Stimulated activated naive B cell treated with anti-CD40 and anti-IgM and Interleukin-4, amounts not matched to agents 10 μg/mL and 1 μg/mL and 100 μg/mL, for 72 hours (primary cell): ENCODE measurements around the gene HPS3.

ENCODE experiments used
- ATAC-seq, 2 donors: fragments of 150-1000 bp; cut with Tn5 transposase; replicated peaks; 2 replicates each; pipeline ENCODE4 v1.10.0; 2021; ENCODE audit warnings: moderate library complexity in 1 of 2
- DNase-seq: peaks from one replicate; pipeline ENCODE4 v3.0.0; 2021
- H3K27ac Mint-ChIP-seq: one replicate; pipeline ENCODE4 v1.8.0; 2022; ENCODE audit warnings: mild to moderate bottlenecking, mixed read lengths
- H3K27me3 Mint-ChIP-seq, 2 donors: one replicate each; pipeline ENCODE4 v1.8.0; 2022; ENCODE audit warnings: mixed read lengths in 2 of 2
- H3K36me3 Mint-ChIP-seq, 2 donors: one replicate each; pipeline ENCODE4 v1.8.0; 2022; ENCODE audit warnings: mixed read lengths in 2 of 2, mild to moderate bottlenecking in 1 of 2
- H3K4me1 Mint-ChIP-seq, 2 donors: one replicate each; pipeline ENCODE4 v1.8.0; 2022; ENCODE audit warnings: mixed read lengths in 2 of 2, mild to moderate bottlenecking in 1 of 2
- H3K4me3 Mint-ChIP-seq, 2 donors: one replicate each; pipeline ENCODE4 v1.8.0; 2022; ENCODE audit warnings: mild to moderate bottlenecking in 2 of 2, mixed read lengths in 2 of 2, moderate library complexity in 1 of 2
- H3K9me3 Mint-ChIP-seq, 2 donors: one replicate each; pipeline ENCODE4 v1.8.0; 2022; ENCODE audit warnings: mixed read lengths in 2 of 2, mild to moderate bottlenecking in 1 of 2

Gene HPS3

DNA sequence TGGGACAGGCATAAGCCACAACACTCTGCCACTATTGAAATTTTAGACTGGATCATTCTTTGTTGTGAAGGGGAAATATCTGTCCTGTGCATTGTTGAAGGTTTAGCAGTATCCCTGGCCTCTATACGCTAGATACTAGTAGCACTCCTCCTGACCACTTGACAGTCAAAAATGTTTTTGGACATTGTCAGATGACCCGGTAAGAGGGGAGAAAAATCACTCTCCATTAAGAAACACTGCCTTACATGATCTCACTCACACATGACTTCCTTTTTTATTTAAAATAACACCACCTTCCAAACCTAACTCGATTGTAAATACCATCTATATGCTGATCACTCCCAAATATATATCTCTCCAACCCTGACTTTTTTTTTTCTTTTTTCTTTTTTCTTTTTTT, 27.8 kb upstream of the HPS3 start:
- Mint-ChIP-seq H3K4me1 (no peaks in the 10 kb centered on the region), H3K4me3 (no peak overlapping the region), H3K36me3 (no peaks in the 10 kb centered on the region), H3K9me3 (peaks cover 3 to 4% of the 10 kb centered on the region in 2 donors), H3K27me3 (peaks cover 0 to 4% of the 10 kb centered on the region in 2 donors), H3K27ac (no peak overlapping the region)
- DNase-seq (no peak), ATAC-seq (no peak)

DNA sequence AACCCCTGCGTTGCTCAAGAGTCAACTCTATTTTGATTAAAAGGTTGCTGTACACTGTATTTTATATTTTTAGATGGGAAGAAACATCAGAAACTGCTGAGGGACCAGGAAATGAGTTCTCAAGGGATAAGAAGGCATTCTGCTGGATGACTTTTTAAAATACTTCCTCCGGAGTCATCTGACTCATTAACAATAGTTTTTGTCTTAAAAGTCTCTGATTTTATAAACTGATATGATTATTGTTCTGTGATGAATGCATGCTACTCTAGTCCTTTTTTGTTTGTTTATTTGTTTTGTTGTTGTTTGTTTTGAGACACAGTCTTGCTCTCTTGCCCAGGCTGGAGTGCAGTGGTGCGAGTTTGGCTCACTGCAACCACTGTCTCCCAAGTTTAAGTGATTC, 25.0 kb upstream of the HPS3 start:
- Mint-ChIP-seq H3K9me3 (peaks cover 3 to 4% of the 10 kb centered on the region in 2 donors), H3K27ac (peak overlapping the region; percentile 43), H3K36me3 (no peaks in the 10 kb centered on the region), H3K4me1 (no peaks in the 10 kb centered on the region), H3K27me3 (peaks cover 0 to 4% of the 10 kb centered on the region in 2 donors), H3K4me3 (no peak overlapping the region)
- DNase-seq (no peak), ATAC-seq (no peak)

- no peak overlapping the region for H3K4me3 Mint-ChIP-seq
- peaks cover 0 to 2% of the 10 kb centered on the region in 2 donors for H3K9me3 Mint-ChIP-seq
- no peaks in the 10 kb centered on the region for H3K4me1 Mint-ChIP-seq
- ATAC-seq: no peak
- no peak overlapping the region for H3K27ac Mint-ChIP-seq
- DNase-seq: no peak
- H3K27me3 Mint-ChIP-seq: peaks cover 0 to 4% of the 10 kb centered on the region in 2 donors
- no peaks in the 10 kb centered on the region for H3K36me3 Mint-ChIP-seq
These were observed 15.0 kb upstream of the HPS3 start for GRCh38 chr3:149114458-149114857.

- ATAC-seq (no peak), DNase-seq (no peak)
- no peaks in the 10 kb centered on the region for H3K36me3 Mint-ChIP-seq
- no peaks in the 10 kb centered on the region for H3K9me3 Mint-ChIP-seq
- H3K27me3 Mint-ChIP-seq: peaks cover 0 to 3% of the 10 kb centered on the region in 2 donors
- no peak overlapping the region for H3K27ac Mint-ChIP-seq
- H3K4me1 Mint-ChIP-seq: peaks cover 0 to 2% of the 10 kb centered on the region in 2 donors
- H3K4me3 Mint-ChIP-seq: no peak overlapping the region
These were observed 14.3 kb upstream of the HPS3 start for GRCh38 chr3:149115114-149115513.

DNA sequence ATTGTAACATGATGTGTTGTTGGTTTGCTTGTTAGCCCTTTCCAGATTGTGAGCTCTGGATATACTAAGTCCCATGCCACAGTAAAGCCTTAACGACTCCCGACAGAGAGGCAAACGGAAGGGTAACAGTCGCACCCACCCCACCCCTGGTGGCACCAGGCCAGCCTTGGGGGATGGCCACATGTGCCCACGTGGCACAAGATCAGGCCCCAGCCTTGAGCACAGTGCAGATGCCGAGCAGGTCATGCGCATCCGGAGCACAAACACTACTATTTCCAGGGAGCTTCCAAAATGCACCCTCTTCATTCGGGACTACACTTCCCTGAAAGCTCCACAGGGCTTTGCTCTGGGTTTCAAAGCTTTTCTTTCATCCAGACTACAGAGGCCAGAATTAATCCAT, 10.7 kb upstream of the HPS3 start:
- ATAC-seq: no peak

DNA sequence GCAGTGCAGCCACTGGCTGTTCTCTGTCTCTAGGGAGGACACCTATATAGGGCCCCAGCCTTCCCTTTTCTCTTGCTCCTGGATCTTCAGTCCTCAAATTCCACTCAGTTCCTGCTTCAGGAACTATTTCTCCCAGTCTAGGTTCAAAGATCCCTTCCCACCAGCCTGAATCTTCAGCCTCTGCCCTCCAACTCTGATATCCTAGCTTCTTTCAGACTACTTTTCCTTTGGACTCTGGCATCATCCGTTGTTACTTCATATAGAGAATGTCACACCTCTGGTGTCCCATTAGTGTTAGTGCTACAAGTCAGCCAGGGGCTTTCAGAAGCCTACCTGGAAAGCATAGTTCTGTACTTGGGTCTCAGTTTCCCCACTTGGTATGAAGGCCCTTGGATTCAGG, 10.0 kb upstream of the HPS3 start:
- H3K9me3 Mint-ChIP-seq: no peaks in the 10 kb centered on the region
- DNase-seq: no peak
- no peak overlapping the region for H3K27ac Mint-ChIP-seq
- H3K36me3 Mint-ChIP-seq: no peaks in the 10 kb centered on the region
- no peak for ATAC-seq
- H3K4me1 Mint-ChIP-seq: peaks cover 4 to 5% of the 10 kb centered on the region in 2 donors
- H3K27me3 Mint-ChIP-seq: peaks cover 3 to 5% of the 10 kb centered on the region in 2 donors
- no peak overlapping the region for H3K4me3 Mint-ChIP-seq

More for the DNA sequence above, 10.7 kb upstream of the HPS3 start:
- Mint-ChIP-seq H3K9me3 (no peaks in the 10 kb centered on the region), H3K4me3 (no peak overlapping the region), H3K27me3 (no peaks in the 10 kb centered on the region), H3K36me3 (no peaks in the 10 kb centered on the region), H3K27ac (no peak overlapping the region), H3K4me1 (peaks cover 4 to 5% of the 10 kb centered on the region in 2 donors)
- DNase-seq: no peak

GRCh38 chr3:149120051-149120972, 9.1 kb upstream of the HPS3 start:
- ATAC-seq: peak; percentile 82 to 87
- H3K4me3 Mint-ChIP-seq: no peak overlapping the region
- no peaks in the 10 kb centered on the region for H3K9me3 Mint-ChIP-seq
- no peak overlapping the region for H3K27ac Mint-ChIP-seq
- H3K27me3 Mint-ChIP-seq: peaks cover 3 to 5% of the 10 kb centered on the region in 2 donors
- H3K36me3 Mint-ChIP-seq: no peaks in the 10 kb centered on the region
- no peak for DNase-seq
- peaks cover 4 to 5% of the 10 kb centered on the region in 2 donors for H3K4me1 Mint-ChIP-seq

DNA sequence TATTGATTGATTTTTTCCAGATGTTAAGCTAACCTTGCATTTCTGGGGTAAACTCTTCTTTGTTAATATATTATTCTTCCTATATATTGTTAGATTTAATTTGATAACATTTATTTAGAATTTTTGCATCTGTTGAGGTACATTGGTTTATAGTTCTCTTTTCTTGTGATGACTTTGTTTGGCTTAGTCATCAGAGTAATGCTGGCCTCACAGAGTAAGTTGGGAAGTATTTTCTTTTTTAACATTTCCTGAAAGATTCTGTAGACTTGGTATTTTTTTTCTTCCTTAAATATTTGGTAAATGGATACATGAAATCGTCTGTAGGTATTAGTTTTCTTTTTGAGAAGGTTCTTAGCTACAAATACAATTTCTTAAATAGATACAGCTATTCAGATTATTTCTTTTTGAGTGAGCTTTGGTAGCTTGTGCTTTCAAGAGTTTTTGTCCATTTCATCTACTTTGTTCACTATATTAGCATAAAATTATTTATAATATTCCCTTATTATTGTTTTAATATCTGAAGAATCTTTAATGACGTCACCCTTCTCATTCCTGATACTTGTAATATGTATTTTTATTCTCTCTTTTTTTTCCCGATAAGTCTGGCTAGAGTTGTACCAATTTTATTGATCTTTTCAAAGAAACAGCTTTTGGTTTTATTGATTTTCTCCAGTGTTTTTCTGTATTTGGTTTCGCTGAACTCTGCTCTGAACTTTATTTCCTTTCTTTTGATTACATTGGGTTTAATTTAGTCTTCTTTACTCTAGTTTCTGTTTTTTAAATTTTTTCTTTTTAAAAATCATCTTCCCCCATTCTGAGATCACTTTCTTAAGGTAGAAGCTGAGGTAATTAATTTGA, 6.5 kb upstream of the HPS3 start:
- Mint-ChIP-seq H3K9me3 (no peaks in the 10 kb centered on the region), H3K36me3 (no peaks in the 10 kb centered on the region), H3K4me3 (no peak overlapping the region), H3K27ac (no peak overlapping the region), H3K27me3 (peaks cover 5 to 9% of the 10 kb centered on the region in 2 donors), H3K4me1 (peaks cover 5 to 6% of the 10 kb centered on the region in 2 donors)
- DNase-seq (no peak), ATAC-seq (no peak)

GRCh38 chr3:149128821-149129220, 617 bp upstream of the HPS3 start:
- Mint-ChIP-seq H3K36me3 (peaks cover 9 to 11% of the 10 kb centered on the region in 2 donors), H3K27me3 (peaks cover 5 to 9% of the 10 kb centered on the region in 2 donors), H3K27ac (peak overlapping the region; percentile 81), H3K4me1 (peaks cover 28 to 37% of the 10 kb centered on the region in 2 donors), H3K4me3 (peak overlapping the region; percentile 88 to 96), H3K9me3 (no peaks in the 10 kb centered on the region)
- peak; percentile 19 to 24 for ATAC-seq
- no peak for DNase-seq

DNA sequence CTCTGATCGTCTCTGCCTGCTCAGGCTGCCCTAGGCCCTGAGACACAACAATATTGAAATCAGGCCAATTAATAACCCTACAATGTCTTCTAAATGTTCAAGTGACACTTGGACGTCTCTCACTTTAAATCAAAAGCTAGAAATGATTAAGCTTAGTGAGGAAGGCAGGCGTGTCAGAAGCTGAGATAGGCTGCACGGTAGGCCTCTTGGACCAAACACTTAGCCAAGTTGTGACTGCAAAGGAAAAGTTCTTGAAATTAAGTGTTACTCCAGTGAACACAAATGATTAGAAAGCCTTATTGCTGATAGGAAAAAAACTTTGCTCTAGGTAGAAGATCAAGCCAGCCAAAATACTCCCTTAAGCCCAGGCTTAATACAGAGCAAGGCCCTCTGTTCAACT, 2.2 kb downstream of the HPS3 start:
- Mint-ChIP-seq H3K9me3 (no peaks in the 10 kb centered on the region), H3K27me3 (no peaks in the 10 kb centered on the region), H3K4me3 (peak overlapping the region; percentile 71 to 96), H3K36me3 (peaks cover 20 to 30% of the 10 kb centered on the region in 2 donors), H3K27ac (no peak overlapping the region), H3K4me1 (peaks cover 38 to 61% of the 10 kb centered on the region in 2 donors)
- DNase-seq (no peak), ATAC-seq (no peak)

DNA sequence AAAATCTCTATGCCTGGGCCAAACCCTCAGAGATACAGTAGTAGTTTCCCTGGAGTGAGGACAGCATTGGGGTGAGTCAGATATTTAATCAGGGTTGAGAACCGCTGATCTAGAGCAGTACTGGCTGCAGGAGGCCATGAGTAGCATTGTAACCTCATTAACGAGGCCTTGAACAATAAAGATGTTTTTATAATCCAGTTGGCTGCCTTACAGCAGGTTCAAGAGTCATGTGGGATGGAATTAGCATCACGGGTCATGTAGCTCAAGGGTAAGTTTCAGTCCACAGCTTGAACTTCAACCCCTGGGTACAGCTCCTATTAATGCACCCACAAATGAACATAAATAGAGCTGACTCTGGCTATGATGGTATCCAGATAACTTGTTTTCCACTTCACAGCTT, 5.1 kb downstream of the HPS3 start:
- Mint-ChIP-seq H3K4me1 (peaks cover 35 to 68% of the 10 kb centered on the region in 2 donors), H3K9me3 (no peaks in the 10 kb centered on the region), H3K36me3 (peaks cover 20 to 30% of the 10 kb centered on the region in 2 donors), H3K27me3 (no peaks in the 10 kb centered on the region), H3K4me3 (no peak overlapping the region), H3K27ac (no peak overlapping the region)
- ATAC-seq (no peak), DNase-seq (no peak)

DNA sequence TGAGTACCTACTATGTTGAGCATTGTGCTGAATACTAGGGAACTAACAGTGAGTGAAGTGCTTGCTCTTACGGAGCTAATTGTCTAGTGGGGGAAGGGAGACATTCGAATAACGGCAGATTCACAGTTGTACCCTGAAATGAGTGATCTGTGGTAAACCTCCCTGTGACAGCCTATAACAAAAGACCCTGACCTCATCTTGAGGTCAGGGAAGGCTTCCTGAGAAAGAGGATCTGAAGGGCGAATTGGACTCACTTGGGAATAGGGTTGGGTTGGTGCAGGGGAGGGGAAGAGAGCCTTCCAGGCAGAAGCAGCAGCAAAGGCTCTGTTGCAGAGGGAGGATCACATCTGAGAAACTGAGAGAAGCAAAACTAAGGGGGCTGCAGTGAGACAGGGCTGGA, 13.2 kb downstream of the HPS3 start:
- peak; percentile 47 for DNase-seq
- peaks cover 18 to 33% of the 10 kb centered on the region in 2 donors for H3K36me3 Mint-ChIP-seq
- H3K4me3 Mint-ChIP-seq: no peak overlapping the region
- peak; percentile 61 to 62 for ATAC-seq
- H3K9me3 Mint-ChIP-seq: no peaks in the 10 kb centered on the region
- H3K27ac Mint-ChIP-seq: peak overlapping the region; percentile 70
- H3K27me3 Mint-ChIP-seq: no peaks in the 10 kb centered on the region
- H3K4me1 Mint-ChIP-seq: peaks cover 33 to 51% of the 10 kb centered on the region in 2 donors

DNA sequence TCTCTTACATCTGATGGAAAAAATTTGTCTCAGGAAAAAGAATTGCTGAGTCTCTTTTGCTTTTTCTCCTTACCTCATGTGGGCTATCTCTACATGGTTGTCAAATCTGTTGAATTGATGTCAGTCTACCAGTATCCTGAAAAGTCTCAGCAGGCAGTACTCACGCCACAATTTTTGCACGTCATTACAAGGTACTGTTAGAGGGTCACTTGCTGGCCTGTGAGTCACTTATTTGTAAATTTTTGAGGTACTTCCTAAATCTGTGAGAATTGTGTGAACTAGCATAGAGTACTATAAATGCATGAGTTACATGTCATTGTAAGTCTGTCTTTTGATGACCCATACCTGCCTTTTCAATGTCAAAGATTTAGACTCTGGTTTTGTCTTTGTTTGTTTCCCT, 15.9 kb downstream of the HPS3 start:
- ATAC-seq (peak; percentile 38 to 44), DNase-seq (no peak)
- Mint-ChIP-seq H3K4me1 (peaks cover 29 to 53% of the 10 kb centered on the region in 2 donors), H3K27me3 (no peaks in the 10 kb centered on the region), H3K36me3 (peaks cover 22 to 51% of the 10 kb centered on the region in 2 donors), H3K27ac (peak overlapping the region; percentile 93), H3K4me3 (peak overlapping the region in 1 of 2 donors; percentile 9), H3K9me3 (no peaks in the 10 kb centered on the region)

- peak; percentile 88 to 90 for ATAC-seq
These were observed 16.5 kb downstream of the HPS3 start for GRCh38 chr3:149145974-149146373.

More at GRCh38 chr3:149145974-149146373, 16.5 kb downstream of the HPS3 start:
- DNase-seq: peak; percentile 28
- Mint-ChIP-seq H3K27me3 (no peaks in the 10 kb centered on the region), H3K4me1 (peaks cover 29 to 51% of the 10 kb centered on the region in 2 donors), H3K9me3 (no peaks in the 10 kb centered on the region), H3K36me3 (peaks cover 23 to 50% of the 10 kb centered on the region in 2 donors), H3K27ac (no peak overlapping the region), H3K4me3 (no peak overlapping the region)
